Measurements from ENCODE around the gene GNG4.
"Not testable (repeated sequence)": the region's sequence is repeated elsewhere in the genome, so short reads cannot be mapped to it uniquely, and the experiment has no call there.

GNG4 gene

GRCh38 chr1:235650341-235651169 lies 971 bp upstream of the GNG4 start:
- no peak for DNase-seq (ENCODE audit: low read depth in 2 of 2)

DNA sequence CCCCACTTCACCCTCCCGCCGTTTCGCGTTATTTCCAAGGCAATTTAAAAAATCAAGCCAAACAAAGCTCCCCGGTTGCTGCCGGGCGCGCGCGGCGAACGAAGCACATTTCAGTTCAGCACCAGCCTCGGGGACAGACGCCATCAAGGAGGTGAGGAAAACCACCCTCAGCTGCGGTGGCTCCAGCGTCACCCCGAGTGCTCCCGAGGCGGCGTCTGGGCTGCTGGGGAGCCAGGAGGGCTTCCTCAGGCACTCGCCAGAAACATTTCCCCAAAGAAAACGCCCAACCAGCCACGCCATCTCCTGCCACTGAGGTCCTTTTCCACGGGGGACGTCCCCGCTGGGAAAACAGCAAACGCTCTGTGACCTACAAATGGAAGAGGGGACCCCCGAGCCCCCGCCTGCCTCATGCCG lies 623 bp downstream of the GNG4 start:
- peak; percentile 18 to 38 for DNase-seq (ENCODE audit: low read depth in 2 of 2)

- DNase-seq (ENCODE audit: low read depth in 2 of 2): no peak
These were observed 1.1 kb downstream of the GNG4 start for GRCh38 chr1:235648407-235648907.

DNA sequence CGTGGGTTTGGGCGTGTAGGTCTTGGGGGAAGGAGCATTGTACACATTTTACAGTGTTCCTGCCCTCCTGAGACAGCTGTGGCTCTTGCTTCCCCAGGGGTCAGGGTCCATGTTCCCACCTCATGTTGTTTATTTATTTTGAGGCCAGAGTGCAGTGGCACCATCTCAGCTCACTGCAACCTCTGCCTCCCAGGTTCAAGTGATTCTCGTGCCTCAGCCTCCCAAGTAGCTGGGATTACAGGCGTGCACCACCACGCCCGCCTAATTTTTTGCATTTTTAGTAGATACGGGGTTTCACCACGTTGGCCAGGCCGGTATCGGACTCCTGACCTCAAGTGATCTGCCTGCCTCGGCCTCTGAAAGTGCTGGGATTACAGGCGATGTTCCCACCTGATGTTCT lies 2.0 kb downstream of the GNG4 start:
- DNase-seq (ENCODE audit: low read depth in 2 of 2): not testable (repeated sequence)

DNA sequence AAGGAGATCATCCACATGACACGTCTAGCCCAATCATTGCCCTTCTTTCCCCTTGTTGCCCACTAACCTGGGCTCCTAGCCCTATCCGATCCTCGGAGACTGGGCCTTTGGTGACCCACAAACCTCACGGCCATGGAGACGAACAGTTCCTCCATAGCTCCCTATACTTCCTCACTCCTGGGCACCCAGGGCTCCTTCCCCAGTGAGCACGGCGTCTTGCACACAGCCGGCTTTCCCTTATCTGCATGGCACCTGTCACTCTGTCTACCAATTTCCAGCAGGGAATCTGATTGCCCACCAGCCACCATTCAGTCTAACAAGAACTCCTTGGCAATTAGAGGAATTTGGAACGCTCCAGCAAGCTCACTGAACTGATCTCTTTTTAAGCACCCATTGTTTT lies 3.1 kb downstream of the GNG4 start:
- no peak for DNase-seq (ENCODE audit: low read depth in 2 of 2)

DNA sequence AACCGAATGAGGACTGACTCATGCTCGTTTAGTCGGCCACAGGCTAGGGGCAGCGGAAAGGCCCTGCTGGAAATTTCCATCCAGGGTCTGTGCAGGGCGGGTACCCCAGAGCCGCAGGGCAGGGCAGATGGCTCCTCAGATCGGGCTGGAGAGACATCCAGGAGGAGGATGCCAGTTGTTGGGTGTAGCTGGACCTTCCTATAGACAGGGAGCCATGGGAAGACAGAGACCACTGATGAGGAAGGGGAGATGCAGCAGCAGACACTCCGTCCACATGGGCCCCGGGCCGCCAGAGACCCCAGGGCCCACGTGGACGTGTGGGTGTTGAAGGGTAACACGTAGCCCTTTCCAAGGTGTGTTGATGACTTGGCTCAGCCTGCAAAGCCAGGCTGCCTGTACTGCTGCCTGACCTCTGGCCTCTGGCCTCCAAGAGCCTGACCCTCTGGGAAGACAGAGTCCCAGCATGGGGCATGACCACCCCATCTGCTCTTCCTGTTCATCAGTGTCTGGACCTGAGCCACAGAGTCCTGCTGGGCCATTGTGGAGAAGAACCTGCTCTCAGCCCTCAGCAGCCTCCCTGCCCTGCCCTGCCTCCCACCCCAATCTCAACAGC lies 4.8 kb downstream of the GNG4 start:
- no peak for DNase-seq (ENCODE audit: low read depth in 2 of 2)

- DNase-seq (ENCODE audit: low read depth in 2 of 2): no peak
These were observed 5.5 kb downstream of the GNG4 start for GRCh38 chr1:235643837-235644692.

DNA sequence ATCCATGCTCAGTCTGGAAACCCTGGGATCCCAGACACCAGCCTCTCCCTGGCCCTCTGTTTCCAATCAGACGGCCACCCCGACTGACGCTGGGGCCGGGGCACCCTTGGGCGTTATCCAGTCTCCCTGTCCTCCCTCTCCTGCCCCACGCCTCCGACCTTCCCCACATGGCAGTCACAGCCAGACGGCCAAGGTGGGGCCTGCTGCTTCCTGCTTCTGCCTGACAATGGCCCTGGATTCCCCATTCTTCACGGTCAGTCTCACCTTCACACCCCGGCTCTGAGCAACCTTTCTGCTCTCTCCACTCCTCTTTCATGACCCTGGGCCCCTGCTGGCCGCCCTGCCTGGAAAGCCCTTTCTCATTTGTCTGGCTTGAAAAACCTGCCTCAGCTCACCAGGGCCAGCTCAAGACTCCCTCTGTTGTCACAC lies 6.6 kb downstream of the GNG4 start:
- DNase-seq (ENCODE audit: low read depth in 2 of 2): no peak

DNA sequence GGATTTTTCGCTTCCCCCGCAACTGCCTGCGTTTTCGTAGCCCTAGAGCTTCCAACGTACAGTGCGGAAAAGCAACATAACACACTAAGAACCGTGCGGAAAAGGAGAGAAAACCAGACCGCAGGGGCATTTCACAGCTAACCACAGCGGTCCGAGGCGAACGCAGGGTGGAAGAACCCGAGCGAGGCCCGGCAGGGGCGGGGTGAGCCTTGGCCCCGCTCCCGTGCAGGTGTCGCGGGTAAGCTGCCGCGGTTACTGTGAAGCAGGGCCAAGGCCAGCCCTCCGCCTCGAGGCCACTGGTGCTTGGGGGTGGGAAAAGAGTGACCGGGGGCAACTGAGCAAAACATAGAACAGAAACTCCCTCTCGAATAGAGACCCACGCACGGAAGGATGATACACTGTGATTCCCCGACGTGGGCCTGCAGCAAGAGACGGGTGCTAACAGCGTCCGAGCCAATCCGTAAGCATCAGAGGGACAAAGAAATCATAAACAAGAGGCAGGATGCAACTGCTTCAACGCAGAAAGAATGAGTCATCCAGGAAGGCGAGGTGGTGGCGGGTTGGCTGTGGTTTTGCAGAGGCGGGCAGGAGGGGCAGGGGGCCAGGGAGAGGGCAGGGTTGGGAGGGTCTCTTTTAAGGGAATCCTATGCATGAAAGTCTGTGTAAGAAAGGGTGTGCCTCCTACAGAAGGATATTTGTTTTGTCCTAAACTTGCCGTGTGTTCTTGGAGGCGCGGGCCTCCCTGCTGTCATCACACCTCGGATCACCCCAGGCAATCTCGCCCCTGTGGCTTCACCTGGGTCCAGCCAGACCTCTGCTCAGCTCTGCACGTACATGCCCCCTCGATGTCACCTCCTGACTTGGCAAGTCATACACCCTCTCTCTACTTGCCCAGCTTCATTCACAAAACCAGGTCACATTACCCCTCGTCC lies 7.3 kb downstream of the GNG4 start:
- DNase-seq (ENCODE audit: low read depth in 2 of 2): peak; percentile 57 to 58

DNA sequence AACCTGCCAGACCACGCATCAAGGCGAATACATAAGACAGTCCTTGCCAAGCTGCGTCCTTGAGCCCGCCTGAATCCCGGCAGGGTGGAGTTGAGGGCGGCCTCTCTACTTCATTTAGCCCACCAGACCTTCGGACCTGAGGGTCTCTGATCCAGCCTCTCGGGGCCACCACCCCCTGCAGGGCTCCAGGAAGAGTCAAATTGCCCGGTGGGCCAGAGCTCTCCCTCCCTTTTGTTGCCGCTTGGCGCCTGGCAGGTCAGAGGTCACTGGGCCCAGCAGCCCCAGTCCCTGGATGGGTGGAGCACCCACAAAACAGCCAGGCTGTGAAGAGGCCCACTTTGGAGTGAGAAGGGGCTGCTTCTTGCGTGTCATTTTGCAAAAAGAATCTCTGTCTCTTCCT lies 9.0 kb downstream of the GNG4 start:
- no peak for DNase-seq (ENCODE audit: low read depth in 2 of 2)

DNA sequence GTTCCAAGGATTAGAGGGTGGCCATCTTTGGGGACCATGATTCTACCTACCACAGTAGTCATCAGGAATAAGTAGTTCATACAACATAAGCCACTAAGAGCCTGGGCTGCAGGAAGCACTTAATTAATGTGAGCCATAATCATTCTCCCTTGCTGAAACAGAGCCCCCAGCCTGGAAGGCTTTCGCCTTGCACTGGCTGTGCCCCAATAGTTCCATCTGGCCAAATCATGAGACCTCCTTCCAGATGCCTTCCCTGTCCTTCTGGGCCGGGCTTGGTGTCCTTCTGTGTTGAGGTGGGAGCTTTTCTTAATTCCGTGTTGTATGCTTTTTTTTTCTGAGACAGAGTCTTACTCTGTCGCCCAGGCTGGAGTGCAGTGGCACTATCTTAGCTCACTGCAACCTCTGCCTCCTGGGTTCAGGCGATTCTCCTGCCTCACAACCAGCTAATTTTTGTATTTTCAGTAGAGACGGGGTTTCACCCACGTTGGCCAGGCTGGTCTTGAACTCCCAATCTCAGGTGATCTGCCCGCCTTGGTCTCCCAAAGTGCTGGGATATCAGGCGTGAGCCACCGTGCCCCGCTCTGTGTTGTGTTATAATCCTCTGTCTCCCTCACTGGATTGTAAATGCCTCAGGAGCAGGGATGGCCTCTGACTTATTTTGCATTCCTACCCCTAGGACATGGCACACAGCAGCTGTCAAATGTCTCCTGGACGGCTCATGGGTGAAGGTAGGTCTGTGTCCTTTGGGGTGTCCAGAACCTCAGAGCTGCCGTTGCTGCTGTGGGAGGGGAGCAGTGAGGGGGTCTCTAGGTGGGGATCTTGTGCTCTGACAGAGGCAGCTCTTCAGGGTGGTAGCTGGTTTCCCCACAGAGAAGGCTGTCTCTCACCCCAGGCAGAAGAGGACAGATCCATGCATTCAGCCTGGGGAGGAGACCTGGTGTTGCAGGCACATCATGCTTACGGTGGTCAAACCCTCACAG lies 10.1 kb downstream of the GNG4 start:
- no peak for DNase-seq (ENCODE audit: low read depth in 2 of 2)

DNA sequence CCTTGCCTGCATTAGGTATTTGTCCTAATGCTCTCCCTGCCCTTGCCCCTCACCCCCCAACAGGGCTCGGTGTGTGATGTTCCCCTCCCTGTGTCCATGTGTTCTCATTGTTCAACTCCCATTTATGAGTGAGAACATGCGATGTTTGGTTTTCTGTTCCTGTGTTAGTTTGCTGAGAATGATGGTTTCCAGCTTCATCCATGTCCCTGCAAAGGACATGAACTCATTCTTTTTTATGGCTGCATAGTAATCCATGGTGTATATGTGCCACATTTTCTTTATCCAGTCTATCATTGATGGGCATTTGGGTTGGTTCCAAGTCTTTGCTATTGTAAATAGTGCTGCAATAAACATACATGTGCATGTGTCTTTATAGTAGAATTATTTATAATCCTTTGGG lies 11.0 kb downstream of the GNG4 start:
- DNase-seq (ENCODE audit: low read depth in 2 of 2): not testable (repeated sequence)

- DNase-seq (ENCODE audit: low read depth in 2 of 2): no peak
These were observed 11.6 kb downstream of the GNG4 start for GRCh38 chr1:235637756-235638534.

DNA sequence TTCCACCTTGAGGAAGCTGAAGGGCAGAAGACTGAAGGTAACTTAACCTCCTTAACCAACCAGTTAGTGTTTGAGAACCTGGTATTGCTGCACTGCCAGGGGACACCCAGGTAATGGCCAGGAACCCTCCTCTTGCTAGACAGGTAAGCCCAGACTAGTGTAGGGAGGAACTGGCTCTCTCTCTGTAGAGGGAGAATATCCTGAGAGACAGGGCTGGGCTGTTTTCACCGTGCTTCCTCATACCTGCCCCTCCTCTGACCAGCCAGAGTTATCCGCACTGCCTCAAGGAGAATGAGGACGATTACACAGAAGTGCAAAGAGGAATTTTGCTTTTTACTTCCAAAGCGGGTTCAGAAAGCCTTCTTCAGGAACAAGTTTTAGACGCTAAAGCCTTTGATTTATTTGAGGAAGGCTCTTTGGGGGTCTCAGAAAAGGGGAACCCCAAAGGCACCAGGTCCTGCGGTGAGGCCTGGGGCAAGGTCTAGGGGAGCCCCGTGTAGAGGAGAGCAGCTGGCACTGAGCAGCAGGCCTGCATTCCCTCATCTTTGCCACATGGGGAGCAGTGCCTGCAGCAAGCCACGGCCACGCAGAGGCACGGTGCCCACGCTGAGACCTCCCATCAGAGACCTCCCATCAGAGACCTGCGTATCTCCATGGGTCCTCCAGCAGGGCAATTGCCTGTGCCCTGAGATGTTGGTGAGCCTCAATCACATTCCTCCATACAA lies 13.5 kb downstream of the GNG4 start:
- no peak for DNase-seq (ENCODE audit: low read depth in 2 of 2)

DNA sequence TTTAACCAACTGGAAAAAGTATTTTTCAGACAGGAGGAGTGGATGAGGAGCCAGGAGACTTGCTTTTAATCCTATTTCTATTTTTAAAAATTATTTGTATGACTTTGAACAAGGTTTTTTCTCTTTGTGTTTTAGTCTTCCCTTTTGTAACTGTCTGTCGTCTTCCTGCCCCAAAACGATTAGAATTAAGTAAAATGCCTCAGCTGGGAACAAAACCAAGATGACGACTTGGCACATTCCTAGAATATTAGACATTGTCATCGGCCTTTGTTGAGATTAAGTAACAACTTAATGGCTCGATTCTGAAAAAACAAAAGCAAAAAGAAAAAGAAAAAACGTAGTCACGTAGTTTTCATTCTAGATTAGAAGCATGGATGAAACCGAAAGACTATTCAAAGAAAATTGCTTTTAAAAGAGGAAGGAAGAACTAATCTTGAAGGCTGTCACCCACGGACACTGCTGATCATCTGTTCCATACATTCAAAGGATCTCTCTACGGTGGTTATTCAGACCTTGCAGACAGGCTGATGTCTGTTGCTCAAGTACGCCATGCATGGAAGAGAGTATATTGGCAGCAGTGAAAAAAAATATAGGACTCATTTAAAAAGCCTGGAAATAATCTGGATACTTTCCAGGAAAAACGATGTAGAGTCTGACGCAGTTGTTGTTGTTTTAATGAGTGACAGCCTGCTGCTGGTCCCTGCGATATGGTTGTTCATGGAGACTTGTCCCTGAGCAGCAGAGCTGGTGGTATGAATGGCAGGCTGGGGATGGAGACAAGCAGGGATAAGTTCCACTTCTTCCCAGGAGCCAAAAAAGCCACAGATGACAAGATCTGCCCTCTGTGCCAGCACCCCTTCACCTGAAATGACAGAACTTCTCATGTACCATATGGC lies 16.8 kb downstream of the GNG4 start:
- DNase-seq (ENCODE audit: low read depth in 2 of 2): no peak

DNA sequence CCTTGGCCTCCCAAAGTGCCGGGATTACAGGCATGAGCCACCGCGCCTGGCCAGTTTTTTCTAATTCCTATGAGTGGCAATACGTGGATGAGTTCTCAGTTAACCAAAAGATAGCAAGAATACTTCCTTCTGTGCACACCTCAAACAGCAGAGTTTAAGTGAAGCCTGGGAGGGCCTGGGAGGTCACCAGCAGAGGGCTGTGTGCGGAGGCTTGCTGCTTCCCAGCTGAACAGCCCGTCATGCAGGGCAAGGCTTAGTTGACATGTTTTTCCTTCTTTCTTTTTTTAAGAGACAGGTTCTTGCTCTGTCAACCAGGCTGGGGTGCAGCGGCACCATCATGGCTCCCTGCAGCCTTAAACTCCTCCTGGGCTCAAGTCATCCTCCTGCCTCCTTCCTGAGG lies 17.8 kb downstream of the GNG4 start:
- no peak for DNase-seq (ENCODE audit: low read depth in 2 of 2)

DNA sequence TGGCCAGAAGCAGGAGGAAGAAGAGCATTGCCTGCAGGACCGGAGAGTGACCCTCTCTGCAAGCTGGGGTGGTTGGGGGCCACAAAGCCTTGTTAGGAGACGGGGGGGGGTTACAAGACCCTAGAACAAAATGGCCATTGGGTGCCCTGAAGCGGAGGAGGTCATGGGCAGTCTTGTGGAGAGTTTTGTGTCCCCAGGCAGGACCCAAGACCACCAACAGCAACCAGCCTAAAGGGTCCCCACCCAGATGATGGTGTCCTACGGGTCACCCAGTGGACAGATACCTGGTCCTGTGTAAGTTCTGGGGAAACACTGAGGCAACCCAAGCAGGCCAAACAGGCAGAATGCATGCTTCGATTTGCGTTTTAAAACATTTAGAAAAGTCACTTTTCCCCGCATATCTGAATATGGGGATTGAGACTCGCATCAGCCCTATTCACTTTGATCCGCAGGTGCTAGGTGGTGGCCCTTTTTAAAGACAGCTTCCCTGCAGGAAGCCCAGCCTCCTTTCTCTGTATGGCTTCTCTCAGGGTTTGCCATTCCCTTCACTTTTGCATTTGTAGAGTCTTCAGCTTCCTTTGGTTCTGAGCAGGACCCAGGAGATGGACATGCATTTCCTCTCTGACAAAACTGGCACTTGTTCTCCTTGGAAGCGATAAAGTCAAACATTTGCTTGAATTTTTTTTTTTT lies 21.1 kb downstream of the GNG4 start:
- DNase-seq (ENCODE audit: low read depth in 2 of 2): no peak

Data from stimulated activated CD8-positive, alpha-beta memory T cell treated with anti-CD3 and anti-CD28 coated beads, Interleukin-7, amount 100 ng/mL, for 4 hours (primary cell).